HG03571 (cell line): ENCODE results near the gene FOXN3.
"Not testable (repeated sequence)": the region's sequence is repeated elsewhere in the genome, so short reads cannot be mapped to it uniquely, and the experiment has no call there.

ENCODE experiments used
- ATAC-seq: cut with Tn5 transposase; IDR thresholded peaks from one replicate; pipeline ENCODE4 v1.9.1; 2021; ENCODE audit not compliant: unreplicated experiment

FOXN3 gene

GRCh38 chr14:89178376-89178775 is 238.7 kb downstream of the FOXN3 start:
- no peak for ATAC-seq

DNA sequence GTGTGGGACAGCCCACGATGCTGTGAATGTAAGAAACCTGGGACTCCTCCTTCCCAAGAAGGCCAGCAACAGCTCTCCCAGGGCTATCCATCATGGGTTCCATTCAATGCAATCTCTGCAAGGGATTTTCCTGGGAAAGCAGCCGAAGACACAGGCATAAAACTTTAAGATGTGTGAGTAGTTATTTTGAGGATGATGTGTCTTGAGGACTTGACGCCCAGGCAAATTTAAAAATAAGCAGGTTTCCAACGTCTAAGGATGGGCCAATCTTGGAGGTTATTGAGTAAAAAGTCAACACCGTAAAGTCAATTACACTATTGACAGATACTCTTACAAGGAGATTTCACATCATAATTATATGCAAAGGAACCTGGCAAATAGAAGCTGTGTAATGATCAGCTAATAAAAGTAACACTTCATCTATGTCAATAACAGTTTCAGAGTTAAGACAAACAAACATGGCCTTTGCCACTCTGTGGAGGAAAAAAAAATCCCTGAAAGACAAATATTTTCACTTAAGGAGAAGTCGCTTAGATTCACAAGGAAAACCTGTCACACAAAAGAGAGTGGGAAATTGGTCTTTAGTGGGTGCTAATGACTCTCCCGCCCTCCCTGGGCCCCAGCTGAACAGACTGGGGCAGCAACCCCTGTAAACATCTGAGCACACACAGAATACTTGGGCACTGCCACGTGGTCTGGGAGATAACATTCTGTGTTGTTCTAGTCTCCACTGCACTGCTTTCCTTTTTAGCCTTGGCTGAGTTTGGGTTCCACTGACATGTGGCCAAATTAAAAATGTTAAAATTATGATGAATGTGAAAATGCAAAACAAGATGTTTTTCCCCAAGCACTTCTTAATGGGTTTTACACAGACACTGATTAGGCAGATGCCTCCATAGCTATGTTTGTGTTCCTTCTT is 240.9 kb downstream of the FOXN3 start:
- ATAC-seq: no peak

- ATAC-seq: no peak
These were observed 245.4 kb downstream of the FOXN3 start for GRCh38 chr14:89171628-89172027.

DNA sequence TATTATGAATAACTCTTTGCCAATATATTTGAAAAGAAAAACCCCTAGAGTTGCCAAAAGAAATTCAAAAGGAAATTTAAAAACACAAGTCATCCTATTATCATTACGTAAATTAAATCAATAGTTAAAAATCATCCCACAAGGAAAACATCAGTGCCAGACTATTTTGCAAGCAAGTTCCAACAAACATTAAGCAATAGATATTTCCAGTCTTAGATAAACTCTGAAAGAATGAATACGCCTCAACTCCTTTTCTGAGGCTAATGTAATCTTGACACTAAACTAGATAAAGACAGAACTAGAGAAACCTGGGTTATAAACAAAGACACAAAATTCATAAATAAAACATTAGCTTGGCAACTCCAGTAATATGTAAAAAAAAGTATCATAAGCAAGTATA is 245.9 kb downstream of the FOXN3 start:
- no peak for ATAC-seq

- no peak for ATAC-seq
These were observed 249.3 kb downstream of the FOXN3 start for GRCh38 chr14:89167705-89168104.

GRCh38 chr14:89166633-89167032 is 250.4 kb downstream of the FOXN3 start:
- ATAC-seq: no peak

GRCh38 chr14:89165189-89166181 is 251.5 kb downstream of the FOXN3 start:
- ATAC-seq: peak; percentile 56

DNA sequence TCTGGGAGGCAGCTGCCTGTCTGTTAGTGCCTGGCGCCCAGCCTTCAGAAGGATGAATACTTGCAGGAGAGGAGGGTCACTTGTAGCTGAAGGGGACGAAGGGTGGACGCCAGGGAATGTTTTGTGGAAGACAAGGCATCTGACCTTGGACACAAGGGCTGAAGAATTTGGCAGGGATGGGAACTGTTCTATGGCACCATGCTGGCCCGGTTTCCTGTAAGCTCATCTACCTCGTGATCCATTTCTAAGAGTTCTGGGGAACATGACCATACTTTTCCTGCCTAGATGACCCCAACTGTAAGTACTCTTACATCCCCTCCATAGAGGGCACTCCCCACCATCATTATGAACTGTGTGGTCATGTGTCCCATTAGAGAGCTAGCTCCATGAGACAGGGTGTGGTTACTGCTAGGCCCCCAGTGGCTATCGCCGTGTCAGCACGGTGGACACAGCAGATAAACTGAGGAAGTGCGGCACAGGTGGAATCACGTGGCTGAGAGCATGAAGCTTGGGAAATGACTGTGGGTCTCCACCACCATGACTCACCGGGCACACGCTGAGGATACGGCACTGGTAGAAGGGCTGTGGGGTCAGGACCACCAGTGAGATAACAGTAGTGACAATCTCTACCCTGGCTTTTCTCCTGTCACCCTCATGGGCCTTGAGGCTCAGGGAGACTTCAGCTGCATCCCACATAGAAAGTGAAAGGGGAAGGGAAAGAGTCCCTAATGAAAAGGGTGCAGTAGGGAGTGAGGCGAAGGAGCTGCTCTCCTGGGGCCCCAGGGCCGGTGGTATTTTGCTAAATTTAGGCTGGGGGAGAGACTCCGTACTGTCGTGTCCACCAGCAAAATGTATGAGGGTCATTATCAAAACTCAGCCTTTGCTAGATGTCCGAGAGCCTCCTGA is 252.6 kb downstream of the FOXN3 start:
- ATAC-seq: peak; percentile 32

GRCh38 chr14:89163031-89163636 is 253.9 kb downstream of the FOXN3 start:
- no peak for ATAC-seq

DNA sequence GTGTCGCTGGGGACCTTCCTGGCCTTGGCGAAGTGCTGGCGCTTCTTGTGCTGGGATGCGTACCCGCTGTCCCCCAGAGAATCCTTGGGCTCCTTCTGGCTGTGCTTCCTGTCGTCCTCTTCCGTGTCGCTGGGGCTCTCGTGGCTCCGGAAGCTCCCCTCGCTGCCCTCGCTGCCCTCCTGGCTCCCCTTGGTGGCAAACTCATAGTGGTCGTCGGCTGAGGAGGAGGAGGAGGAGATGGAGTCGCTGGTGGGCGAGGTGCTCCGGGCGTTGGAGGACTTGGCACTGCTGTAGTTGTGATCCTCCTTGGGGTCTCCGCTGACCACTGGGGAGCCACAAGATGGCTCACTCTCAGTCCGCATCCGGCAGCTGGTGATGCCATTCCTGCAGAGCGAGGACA is 254.4 kb downstream of the FOXN3 start:
- ATAC-seq: no peak

DNA sequence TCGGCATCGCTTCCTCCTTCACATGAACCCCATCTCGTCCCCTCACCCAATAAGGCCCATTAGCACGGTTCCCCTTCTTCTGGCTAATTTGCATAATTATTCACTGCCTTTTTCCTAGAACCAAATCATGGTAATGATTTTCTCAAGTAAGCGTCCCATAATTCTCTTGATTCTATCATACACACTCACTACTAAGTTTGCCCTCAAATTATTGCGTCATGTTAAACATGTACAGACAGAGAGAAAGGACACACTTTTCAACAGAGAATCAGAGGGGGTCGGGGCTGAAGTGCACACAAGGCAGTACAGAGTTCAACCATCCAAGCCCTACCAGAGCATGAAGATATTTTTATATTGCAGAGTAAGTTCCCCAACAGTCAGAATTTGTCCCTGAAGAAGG is 256.6 kb downstream of the FOXN3 start:
- no peak for ATAC-seq

DNA sequence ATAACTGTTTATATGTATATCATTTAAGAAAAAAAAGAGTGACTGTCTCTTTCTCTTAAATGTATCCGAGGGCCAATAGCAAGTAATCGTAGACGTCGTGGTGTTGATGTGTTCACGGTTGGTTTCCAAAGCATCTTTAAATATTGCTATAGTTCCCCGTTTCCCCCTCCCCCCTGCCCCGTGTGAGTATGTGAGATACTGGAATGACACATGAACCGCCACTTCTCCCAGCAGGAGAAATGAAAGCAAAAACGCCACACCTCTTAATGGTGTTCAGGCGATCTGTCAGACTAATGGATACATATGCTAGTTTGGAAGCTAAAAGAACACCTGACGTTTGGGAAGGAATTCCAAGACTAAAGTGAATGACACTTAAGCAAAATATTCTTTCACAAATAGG is 258.3 kb downstream of the FOXN3 start:
- no peak for ATAC-seq

DNA sequence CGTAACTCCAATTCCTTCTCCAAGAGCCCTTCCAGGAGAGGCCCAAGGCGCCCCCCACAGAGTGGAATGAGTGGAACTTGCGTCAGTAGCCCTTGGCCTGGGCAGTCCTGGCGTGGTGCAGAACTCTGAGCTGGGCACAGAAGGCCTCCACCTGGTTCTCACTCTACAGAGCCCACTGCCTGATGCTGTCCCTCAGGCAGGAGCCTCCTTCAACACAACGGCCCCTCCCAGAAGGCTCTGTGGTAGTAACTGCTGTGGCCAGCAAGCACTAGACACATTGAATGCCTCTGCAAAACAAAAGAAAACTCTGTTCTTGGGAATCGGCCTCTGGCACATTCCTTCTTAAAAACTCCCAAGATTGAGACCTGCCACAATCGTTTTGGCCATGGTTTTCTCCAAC is 258.9 kb downstream of the FOXN3 start:
- ATAC-seq: not testable (repeated sequence)

- no peak for ATAC-seq
These were observed 261.5 kb downstream of the FOXN3 start for GRCh38 chr14:89155491-89155890.

DNA sequence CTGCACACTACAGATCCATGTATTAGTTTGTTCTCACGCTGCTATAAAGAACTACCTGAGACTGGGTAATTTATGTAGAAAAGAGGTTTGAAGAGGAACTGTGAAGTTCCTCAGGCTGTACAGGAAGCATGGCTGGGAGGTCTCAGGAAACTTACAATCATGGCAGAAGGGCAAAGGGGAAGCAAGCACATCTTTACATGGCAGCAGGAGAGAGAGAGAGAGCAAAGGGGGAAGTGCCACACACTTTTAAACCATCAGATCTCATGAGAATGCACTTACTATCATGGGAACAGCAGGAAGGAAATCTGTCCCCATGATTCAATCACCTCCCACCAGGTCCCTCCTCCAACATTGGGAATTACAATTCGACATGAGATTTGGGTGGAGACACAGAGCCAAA is 265.3 kb downstream of the FOXN3 start:
- not testable (repeated sequence) for ATAC-seq

- ATAC-seq: no peak
These were observed 270.8 kb downstream of the FOXN3 start for GRCh38 chr14:89146274-89146673.

GRCh38 chr14:89144642-89145041 is 272.4 kb downstream of the FOXN3 start:
- ATAC-seq: no peak

GRCh38 chr14:89144066-89144465 is 273.0 kb downstream of the FOXN3 start:
- ATAC-seq: no peak

GRCh38 chr14:89143595-89143994 is 273.4 kb downstream of the FOXN3 start:
- no peak for ATAC-seq

GRCh38 chr14:89142366-89142765 is 274.7 kb downstream of the FOXN3 start:
- ATAC-seq: no peak
